GM23338 (cell line): ENCODE results near the gene CNDP2. TPM values are rescaled to one million over a fixed set of nuclear protein-coding genes. Genes with fewer than 3 reads are reported as not detected.
A peak's percentile ranks its signal among the peaks of the same experiment; 100 is the strongest.

Source experiments
- ATAC-seq: fragments of 200-7000 bp; cut with Tn5 transposase; 3 replicates; pipeline ENCODE4 v1.9.1; 2020
- DNase-seq: peaks from one replicate; pipeline ENCODE4 v3.0.0-alpha.2; 2015; ENCODE audit warnings: low spot score
- H2AFZ ChIP-seq: fragments of 200-600 bp; sonication (generic); 2 replicates; pipeline ENCODE4 v1.8.0; 2016; ENCODE audit warnings: antibody characterized with exemption, mild to moderate bottlenecking, moderate library complexity
- H3F3A ChIP-seq: fragments of 200-600 bp; sonication (generic); replicated peaks from 2 replicates; pipeline ENCODE4 v1.8.0; 2017; ENCODE audit warnings: antibody characterized with exemption, mixed run types, low read depth
- H3K27ac ChIP-seq: fragments of 200-600 bp; sonication (generic); 2 replicates; pipeline ENCODE4 v1.6.1; 2016; ENCODE audit warnings: low read depth
- H3K27me3 ChIP-seq: fragments of 200-600 bp; sonication (generic); 2 replicates; pipeline ENCODE4 v1.8.0; 2016; ENCODE audit warnings: mild to moderate bottlenecking, mixed run types, moderate library complexity; ENCODE audit not compliant: insufficient read depth
- H3K36me3 ChIP-seq: fragments of 200-600 bp; sonication (generic); 2 replicates; pipeline ENCODE4 v1.8.0; 2016; ENCODE audit warnings: mild to moderate bottlenecking; ENCODE audit not compliant: insufficient read depth
- H3K4me1 ChIP-seq: fragments of 200-600 bp; sonication (generic); 2 replicates; pipeline ENCODE4 v1.8.0; 2016; ENCODE audit warnings: mild to moderate bottlenecking, moderate library complexity; ENCODE audit not compliant: insufficient read depth
- H3K4me2 ChIP-seq: fragments of 200-600 bp; sonication (generic); 2 replicates; pipeline ENCODE4 v1.7.1; 2017; ENCODE audit warnings: mixed run types
- H3K4me3 ChIP-seq: fragments of 200-600 bp; sonication (generic); 2 replicates; pipeline ENCODE4 v1.6.1; 2016; ENCODE audit warnings: mixed run types
- H3K79me2 ChIP-seq: fragments of 200-600 bp; sonication (generic); replicated peaks from 2 replicates; pipeline ENCODE4 v1.8.0; 2017; ENCODE audit warnings: mild to moderate bottlenecking; ENCODE audit not compliant: insufficient read depth
- H3K9me2 ChIP-seq: fragments of 200-600 bp; sonication (generic); 2 replicates; pipeline ENCODE4 v1.8.0; 2017; ENCODE audit not compliant: insufficient read depth
- H4K20me1 ChIP-seq: fragments of 200-600 bp; sonication (generic); replicated peaks from 2 replicates; pipeline ENCODE4 v1.8.0; 2017; ENCODE audit warnings: mild to moderate bottlenecking; ENCODE audit not compliant: insufficient read depth
- H3K27ac Mint-ChIP-seq: 2 replicates; pipeline ENCODE4 v1.8.0; 2020; ENCODE audit warnings: inconsistent platforms, mild to moderate bottlenecking, moderate library complexity, mixed read lengths
- H3K27me3 Mint-ChIP-seq: 3 replicates; pipeline ENCODE4 v1.8.0; 2022; ENCODE audit warnings: low read depth, mild to moderate bottlenecking, moderate library complexity, mixed read lengths, inconsistent platforms; ENCODE audit not compliant: insufficient read depth, poor library complexity
- H3K36me3 Mint-ChIP-seq: 3 replicates; pipeline ENCODE4 v1.8.0; 2021; ENCODE audit warnings: low read depth, mild to moderate bottlenecking, inconsistent platforms, moderate library complexity, mixed read lengths
- H3K4me1 Mint-ChIP-seq: 3 replicates; pipeline ENCODE4 v1.8.0; 2020; ENCODE audit warnings: mild to moderate bottlenecking, inconsistent platforms, mixed read lengths
- H3K4me3 Mint-ChIP-seq: 3 replicates; pipeline ENCODE4 v1.8.0; 2021; ENCODE audit warnings: moderate library complexity, mild to moderate bottlenecking, inconsistent platforms, mixed read lengths
- H3K9me3 Mint-ChIP-seq: 3 replicates; pipeline ENCODE4 v1.8.0; 2020; ENCODE audit warnings: moderate library complexity, mild to moderate bottlenecking, inconsistent platforms, mixed read lengths
- EZH2 ChIP-seq: fragments of 200-600 bp; sonication (generic); IDR thresholded peaks from one replicate; pipeline ENCODE4 v1.8.0; 2017; ENCODE audit warnings: antibody characterized with exemption, mild to moderate bottlenecking, low read depth; ENCODE audit not compliant: unreplicated experiment
- JUNB ChIP-seq: IDR thresholded peaks from one replicate; pipeline ENCODE4 v1.6.1; 2016; ENCODE audit warnings: antibody characterized with exemption; ENCODE audit not compliant: unreplicated experiment
- NANOG ChIP-seq: IDR thresholded peaks from 2 replicates; pipeline ENCODE4 v1.6.1; 2016; ENCODE audit warnings: antibody characterized with exemption, borderline replicate concordance
- POLR2AphosphoS5 ChIP-seq: IDR thresholded peaks from 2 replicates; pipeline ENCODE4 v1.6.1; 2016; ENCODE audit warnings: antibody characterized with exemption, low read depth
- STAT1 ChIP-seq: IDR thresholded peaks from one replicate; pipeline ENCODE4 v1.6.1; 2016; ENCODE audit warnings: antibody characterized with exemption; ENCODE audit not compliant: unreplicated experiment
- polyA plus RNA-seq: library from polyadenylated mRNA; unstranded; fragments of >200 nt; fragmentation: Nextera tagmentation; extraction: Ambion mirVana; gene quantifications from 2 replicates; pipeline ENCODE4 v1.2.1, GENCODE V29; 2016
- total RNA-seq: library from RNA; depleted of rRNA; stranded (reverse); fragments of >200 nt; shearing (Covaris generic); gene quantifications from 2 replicates; pipeline ENCODE4 v1.2.3, GENCODE V29; 2014
- TF ChIP-seq, protein P1 (sequence below): IDR thresholded peaks from one replicate; pipeline ENCODE4 v1.6.1; 2018; ENCODE audit warnings: antibody characterized with exemption; ENCODE audit not compliant: unreplicated experiment

Gene CNDP2
- total and polyA plus RNA-seq, 2 experiments from 2014 or later = 116 to 175 TPM

DNA sequence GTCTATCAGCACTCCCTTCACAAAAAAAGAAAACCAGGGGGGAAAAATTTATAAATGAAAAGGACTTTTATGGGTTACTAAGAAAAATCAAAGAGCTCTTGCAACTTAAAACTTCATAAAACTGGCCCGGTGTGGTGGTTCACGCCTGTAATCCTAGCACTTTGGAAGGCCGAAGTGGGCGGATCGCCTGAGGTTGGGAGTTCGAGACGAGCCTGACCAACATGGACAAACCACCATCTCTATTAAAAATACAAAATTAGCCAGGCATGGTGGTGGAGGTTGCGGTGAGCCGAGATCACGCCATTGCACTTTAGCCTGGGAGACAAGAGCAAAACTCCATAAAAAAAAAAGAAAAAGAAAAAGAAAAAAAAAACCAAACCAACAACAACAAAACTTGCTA, 40.8 kb upstream of the CNDP2 start:
- DNase-seq (no peak), ATAC-seq (no peak)
- H3K79me2 ChIP-seq = no peaks in the 10 kb centered on the region
- Mint-ChIP-seq H3K27ac (no peak overlapping the region), H3K36me3 (no peaks in the 10 kb centered on the region), H3K4me1 (peaks cover 17% of the 10 kb centered on the region), H3K27me3 (peaks cover 41% of the 10 kb centered on the region), H3K9me3 (no peaks in the 10 kb centered on the region), H3K4me3 (no peak overlapping the region)
- peaks cover 5% of the 10 kb centered on the region for H3K4me1 ChIP-seq
- H4K20me1 ChIP-seq = no peaks in the 10 kb centered on the region
- H3K27ac ChIP-seq = no peak overlapping the region
- H3K9me2 ChIP-seq = no peaks in the 10 kb centered on the region
- H3F3A ChIP-seq = no peaks in the 10 kb centered on the region
- no peak overlapping the region for H3K4me3 ChIP-seq
- peaks cover 60% of the 10 kb centered on the region for H3K27me3 ChIP-seq
- TF ChIP-seq, protein P1, sequence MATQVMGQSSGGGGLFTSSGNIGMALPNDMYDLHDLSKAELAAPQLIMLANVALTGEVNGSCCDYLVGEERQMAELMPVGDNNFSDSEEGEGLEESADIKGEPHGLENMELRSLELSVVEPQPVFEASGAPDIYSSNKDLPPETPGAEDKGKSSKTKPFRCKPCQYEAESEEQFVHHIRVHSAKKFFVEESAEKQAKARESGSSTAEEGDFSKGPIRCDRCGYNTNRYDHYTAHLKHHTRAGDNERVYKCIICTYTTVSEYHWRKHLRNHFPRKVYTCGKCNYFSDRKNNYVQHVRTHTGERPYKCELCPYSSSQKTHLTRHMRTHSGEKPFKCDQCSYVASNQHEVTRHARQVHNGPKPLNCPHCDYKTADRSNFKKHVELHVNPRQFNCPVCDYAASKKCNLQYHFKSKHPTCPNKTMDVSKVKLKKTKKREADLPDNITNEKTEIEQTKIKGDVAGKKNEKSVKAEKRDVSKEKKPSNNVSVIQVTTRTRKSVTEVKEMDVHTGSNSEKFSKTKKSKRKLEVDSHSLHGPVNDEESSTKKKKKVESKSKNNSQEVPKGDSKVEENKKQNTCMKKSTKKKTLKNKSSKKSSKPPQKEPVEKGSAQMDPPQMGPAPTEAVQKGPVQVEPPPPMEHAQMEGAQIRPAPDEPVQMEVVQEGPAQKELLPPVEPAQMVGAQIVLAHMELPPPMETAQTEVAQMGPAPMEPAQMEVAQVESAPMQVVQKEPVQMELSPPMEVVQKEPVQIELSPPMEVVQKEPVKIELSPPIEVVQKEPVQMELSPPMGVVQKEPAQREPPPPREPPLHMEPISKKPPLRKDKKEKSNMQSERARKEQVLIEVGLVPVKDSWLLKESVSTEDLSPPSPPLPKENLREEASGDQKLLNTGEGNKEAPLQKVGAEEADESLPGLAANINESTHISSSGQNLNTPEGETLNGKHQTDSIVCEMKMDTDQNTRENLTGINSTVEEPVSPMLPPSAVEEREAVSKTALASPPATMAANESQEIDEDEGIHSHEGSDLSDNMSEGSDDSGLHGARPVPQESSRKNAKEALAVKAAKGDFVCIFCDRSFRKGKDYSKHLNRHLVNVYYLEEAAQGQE = no peak
- TF ChIP-seq STAT1 = no peak
- no peak overlapping the region; the same call in 1 of the 2 replicates for H3K4me2 ChIP-seq
- H2AFZ ChIP-seq = no peak overlapping the region
- no peaks in the 10 kb centered on the region for H3K36me3 ChIP-seq

DNA sequence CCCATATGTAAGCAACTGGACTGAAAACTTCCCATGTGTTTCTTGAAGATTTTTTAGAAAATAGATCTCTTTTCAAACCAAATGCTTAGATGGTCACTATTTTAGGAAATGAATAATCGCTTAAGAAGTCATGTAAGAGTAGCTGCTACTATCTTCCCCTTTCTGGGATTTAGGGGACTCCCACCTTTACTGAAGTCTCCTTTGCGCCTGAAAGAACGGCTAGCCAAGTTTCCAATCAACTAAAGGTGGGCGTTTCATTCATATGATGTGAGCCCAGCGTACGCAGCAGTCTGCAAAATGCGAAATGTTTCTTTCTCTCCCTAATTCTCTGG, 40.2 kb upstream of the CNDP2 start:
- H3K27me3 ChIP-seq = peaks cover 60% of the 10 kb centered on the region

More for the DNA sequence above, 40.2 kb upstream of the CNDP2 start:
- peaks cover 5% of the 10 kb centered on the region for H3K4me1 ChIP-seq
- Mint-ChIP-seq H3K4me3 (peak overlapping the region; percentile 72), H3K27me3 (peaks cover 41% of the 10 kb centered on the region), H3K9me3 (no peaks in the 10 kb centered on the region), H3K27ac (no peak overlapping the region), H3K4me1 (peaks cover 17% of the 10 kb centered on the region), H3K36me3 (no peaks in the 10 kb centered on the region)
- ATAC-seq = no peak
- no peak overlapping the region for H3K27ac ChIP-seq
- H3F3A ChIP-seq = no peaks in the 10 kb centered on the region
- no peak for DNase-seq
- peak overlapping the region; percentile 96 for H2AFZ ChIP-seq
- peak overlapping the region; percentile 92 for H3K4me2 ChIP-seq
- no peaks in the 10 kb centered on the region for H4K20me1 ChIP-seq
- no peaks in the 10 kb centered on the region for H3K9me2 ChIP-seq
- TF ChIP-seq NANOG (no peak), POLR2AphosphoS5 (no peak), EZH2 (no peak), JUNB (no peak)
- TF ChIP-seq, protein P1 = no peak
- peak overlapping the region; percentile 77 for H3K4me3 ChIP-seq
- no peaks in the 10 kb centered on the region for H3K36me3 ChIP-seq
- no peaks in the 10 kb centered on the region for H3K79me2 ChIP-seq
